OCI-LY3 (cell line): ENCODE results near the gene SEC62.

Experiments
- EZH2phosphoT487 ChIP-seq: fragments of 200-600 bp; shearing (Covaris generic); IDR thresholded peaks from 2 replicates; pipeline ENCODE4 v1.6.1; 2018; ENCODE audit warnings: antibody characterized with exemption, mixed run types, low read depth
- TF ChIP-seq, protein P1 (sequence below): fragments of 200-600, 300-600 bp; sonication (generic); IDR thresholded peaks from 2 replicates; pipeline ENCODE4 v1.5.1; 2014; ENCODE audit warnings: antibody characterized with exemption, low read length, low read depth

- TF ChIP-seq, protein P1, sequence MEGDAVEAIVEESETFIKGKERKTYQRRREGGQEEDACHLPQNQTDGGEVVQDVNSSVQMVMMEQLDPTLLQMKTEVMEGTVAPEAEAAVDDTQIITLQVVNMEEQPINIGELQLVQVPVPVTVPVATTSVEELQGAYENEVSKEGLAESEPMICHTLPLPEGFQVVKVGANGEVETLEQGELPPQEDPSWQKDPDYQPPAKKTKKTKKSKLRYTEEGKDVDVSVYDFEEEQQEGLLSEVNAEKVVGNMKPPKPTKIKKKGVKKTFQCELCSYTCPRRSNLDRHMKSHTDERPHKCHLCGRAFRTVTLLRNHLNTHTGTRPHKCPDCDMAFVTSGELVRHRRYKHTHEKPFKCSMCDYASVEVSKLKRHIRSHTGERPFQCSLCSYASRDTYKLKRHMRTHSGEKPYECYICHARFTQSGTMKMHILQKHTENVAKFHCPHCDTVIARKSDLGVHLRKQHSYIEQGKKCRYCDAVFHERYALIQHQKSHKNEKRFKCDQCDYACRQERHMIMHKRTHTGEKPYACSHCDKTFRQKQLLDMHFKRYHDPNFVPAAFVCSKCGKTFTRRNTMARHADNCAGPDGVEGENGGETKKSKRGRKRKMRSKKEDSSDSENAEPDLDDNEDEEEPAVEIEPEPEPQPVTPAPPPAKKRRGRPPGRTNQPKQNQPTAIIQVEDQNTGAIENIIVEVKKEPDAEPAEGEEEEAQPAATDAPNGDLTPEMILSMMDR, result no peak
- TF ChIP-seq EZH2phosphoT487, result no peak
Observed at GRCh38 chr3:170003881-170004356, 37.3 kb downstream of the SEC62 start.
